GDM1 (cell line): ENCODE results near the gene RPL26.

ENCODE experiments used
- DNase-seq: peaks from one replicate; lab custom pipeline; 2025; lab: John Stamatoyannopoulos, UW

Gene RPL26

GRCh38 chr17:8383143-8383822 is at the start of gene RPL26:
RPL26 (minus strand) TSS chr17:8383193; CDS start chr17:8382310, 883 bp downstream.
- DNase-seq = peak; percentile 93

GRCh38 chr17:8430966-8431365 is 48.0 kb upstream of the RPL26 start:
- DNase-seq = no peak

- DNase-seq = no peak
Measured at GRCh38 chr17:8426802-8427201, 43.8 kb upstream of the RPL26 start.

GRCh38 chr17:8426094-8426720 is 43.2 kb upstream of the RPL26 start:
- no peak for DNase-seq

- DNase-seq = no peak
Measured at GRCh38 chr17:8421571-8421970, 38.6 kb upstream of the RPL26 start.

GRCh38 chr17:8420041-8420934 is 37.3 kb upstream of the RPL26 start:
- DNase-seq = no peak

GRCh38 chr17:8419305-8419704 is 36.3 kb upstream of the RPL26 start:
- no peak for DNase-seq

- DNase-seq = no peak
Measured at GRCh38 chr17:8418471-8418870, 35.5 kb upstream of the RPL26 start.

GRCh38 chr17:8417806-8418205 is 34.8 kb upstream of the RPL26 start:
- DNase-seq = no peak

GRCh38 chr17:8413938-8414337 is 30.9 kb upstream of the RPL26 start:
- DNase-seq = no peak

GRCh38 chr17:8413328-8413727 is 30.3 kb upstream of the RPL26 start:
- no peak for DNase-seq

- no peak for DNase-seq
Measured at GRCh38 chr17:8412089-8412488, 29.1 kb upstream of the RPL26 start.

GRCh38 chr17:8410883-8411238 is 27.9 kb upstream of the RPL26 start:
- no peak for DNase-seq

GRCh38 chr17:8409966-8410882 is 27.2 kb upstream of the RPL26 start:
- DNase-seq = peak; percentile 70

GRCh38 chr17:8408371-8408770 is 25.4 kb upstream of the RPL26 start:
- DNase-seq = no peak

- no peak for DNase-seq
Measured at GRCh38 chr17:8406174-8406573, 23.2 kb upstream of the RPL26 start.

GRCh38 chr17:8405499-8406016 is 22.6 kb upstream of the RPL26 start:
- no peak for DNase-seq

- no peak for DNase-seq
Measured at GRCh38 chr17:8402921-8403536, 20.0 kb upstream of the RPL26 start.

- no peak for DNase-seq
Measured at GRCh38 chr17:8401107-8401506, 18.1 kb upstream of the RPL26 start.

- no peak for DNase-seq
Measured at GRCh38 chr17:8398980-8399379, 16.0 kb upstream of the RPL26 start.

- no peak for DNase-seq
Measured at GRCh38 chr17:8397636-8398035, 14.6 kb upstream of the RPL26 start, which contains the start of gene RNF222. RNF222 (minus strand) TSS chr17:8397827; CDS start chr17:8393461, 4,366 bp downstream.
